K562 (cell line): ENCODE results near the gene IQCC. TPM values are rescaled to one million over a fixed set of nuclear protein-coding genes. Genes with fewer than 3 reads are reported as not detected.

Source experiments
- DMBX1 ChIP-seq: fragments of 250-450 bp; sonication (Bioruptor Pico); IDR thresholded peaks from 2 replicates; pipeline ENCODE4 v1.8.0; 2022; ENCODE audit warnings: inconsistent platforms, mild to moderate bottlenecking, moderate library complexity, borderline replicate concordance
- ETV1 ChIP-seq: fragments of 450-650 bp; conservative IDR thresholded peaks from 2 replicates; pipeline ENCODE4 v1.6.1; 2016; ENCODE audit warnings: missing genetic modification characterization, control low read depth, low read depth, missing compliant biosample characterization
- HLTF ChIP-seq: fragments of 450-650 bp; IDR thresholded peaks from 2 replicates; pipeline ENCODE4 v1.6.1; 2016
- HOXB6 ChIP-seq: fragments of 250-450 bp; sonication (Bioruptor Pico); IDR thresholded peaks from 2 replicates; pipeline ENCODE4 v1.5.1; 2022; ENCODE audit warnings: mild to moderate bottlenecking, borderline replicate concordance
- MIER1 ChIP-seq: fragments of 450-650 bp; IDR thresholded peaks from 2 replicates; pipeline ENCODE4 v1.6.1; 2016; ENCODE audit warnings: antibody characterized with exemption, mild to moderate bottlenecking, low read depth
- PPARD ChIP-seq: fragments of 250-450 bp; sonication (Bioruptor Pico); IDR thresholded peaks from 2 replicates; pipeline ENCODE4 v1.8.0; 2022; ENCODE audit warnings: inconsistent platforms, mild to moderate bottlenecking, moderate library complexity
- SMARCA4 ChIP-seq: fragments of 450-650 bp; IDR thresholded peaks from 2 replicates; pipeline ENCODE4 v1.6.1; 2016
- ZNF212 ChIP-seq: fragments of 450-650 bp; formaldehyde crosslinking; IDR thresholded peaks from 2 replicates; pipeline ENCODE4 v1.4.0; 2020; ENCODE audit warnings: mild to moderate bottlenecking
- ZNF232 ChIP-seq: sonication (generic); formaldehyde crosslinking; IDR thresholded peaks from 2 replicates; pipeline ENCODE4 v1.8.0; 2022; ENCODE audit warnings: mild to moderate bottlenecking, missing genetic modification reagents
- ZNF75A ChIP-seq: fragments of 450-650 bp; formaldehyde crosslinking; IDR thresholded peaks from 2 replicates; pipeline ENCODE4 v1.4.0; 2020; ENCODE audit warnings: mild to moderate bottlenecking
- polyA plus RNA-seq, 8 experiments: library from polyadenylated mRNA; depleted of rRNA in 4 of 8; stranded (reverse) in 5 of 8; unstranded in 3 of 8; fragments of >200 nt; fragmentation: Nextera tagmentation in 2 of 8; fragmentation: Illumina TruSeq in 1 of 8; extraction: Ambion mirVana in 2 of 8; extraction: Trizol in 1 of 8; gene quantifications; 2 replicates each; pipeline versions ENCODE4 v1.2.1 to v1.2.3, GENCODE V29; 2011 to 2014; ENCODE audit warnings: inconsistent platforms in 1 of 8, missing spikeins in 1 of 8
- total RNA-seq, 7 experiments: library from RNA; depleted of rRNA in 6 of 7; stranded (reverse); fragments of >200 nt in 6 of 7; fragmentation: Illumina TruSeq in 2 of 7; extraction: Trizol in 2 of 7; gene quantifications; 2 replicates each; pipeline versions ENCODE4 v1.2.1 to v1.2.3, GENCODE V29; 2011 to 2021; ENCODE audit warnings: low replicate concordance in 1 of 7
- TF ChIP-seq, protein P1 (sequence below), 3 experiments: fragments of 200-800 bp in 1 of 3; fragments of 250-450 bp in 1 of 3; fragments of 450-650 bp in 1 of 3; sonication (Bioruptor Pico) in 1 of 3; sonication (Bioruptor generic) in 1 of 3; formaldehyde crosslinking in 1 of 3; IDR thresholded peaks; 2 replicates each; pipeline versions ENCODE4 v1.6.1 to v1.8.0; 2016 to 2022; ENCODE audit warnings: mild to moderate bottlenecking in 2 of 3, missing genetic modification characterization in 2 of 3, missing compliant biosample characterization in 1 of 3, moderate library complexity in 1 of 3
- TF ChIP-seq, protein P2 (sequence below): fragments of 150-350 bp; IDR thresholded peaks from 2 replicates; pipeline ENCODE4 v1.6.1; 2014; ENCODE audit warnings: low read depth, mild to moderate bottlenecking, low read length, borderline replicate concordance
- TF ChIP-seq, protein P3 (sequence below), 2 experiments: fragments of 450-650 bp in 1 of 2; IDR thresholded peaks; 2 replicates each; pipeline ENCODE4 v1.6.1; 2011 to 2017; ENCODE audit warnings: low read depth in 2 of 2, antibody characterized with exemption in 1 of 2, borderline replicate concordance in 1 of 2, low read length in 1 of 2, mild to moderate bottlenecking in 1 of 2, mixed read lengths in 1 of 2; ENCODE audit not compliant: control insufficient read depth in 1 of 2
- TF ChIP-seq, protein P4 (sequence below): fragments of 450-650 bp; IDR thresholded peaks from 2 replicates; pipeline ENCODE4 v1.7.1; 2018; ENCODE audit warnings: mild to moderate bottlenecking, low read depth; ENCODE audit not compliant: partially characterized antibody

IQCC gene
- total and polyA plus RNA-seq, 9 of the 15 experiments (the other 6 are each of a cell fraction or from before 2014, with no cell fraction given) = 8.1 to 16.5 (median 10.7) TPM

DNA sequence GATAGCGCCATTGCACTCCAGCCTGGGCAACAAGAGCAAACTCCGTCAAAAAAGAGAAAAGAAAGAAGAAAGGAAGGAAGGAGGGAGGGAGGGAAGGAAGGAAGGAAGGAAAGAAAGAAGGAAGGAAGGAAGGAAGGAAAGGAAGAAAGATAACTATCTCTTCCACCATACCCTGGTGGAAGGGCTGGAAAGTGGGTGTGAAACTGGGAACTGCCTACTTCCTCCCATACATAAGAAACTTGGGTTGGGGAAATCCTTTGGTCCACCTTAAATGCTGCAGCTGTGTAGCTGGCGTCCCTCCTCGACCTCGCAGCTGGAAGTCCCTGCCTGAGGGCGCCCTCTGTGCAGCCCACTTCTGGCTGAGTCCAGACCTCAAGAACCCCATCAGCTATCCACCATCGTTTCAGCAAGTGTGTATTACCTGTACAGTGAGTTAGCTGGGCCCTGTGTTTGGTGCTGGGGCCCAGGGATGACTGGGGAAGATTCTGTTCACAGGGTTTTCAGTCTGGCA, 36.9 kb downstream of the IQCC start (continued):
- TF ChIP-seq, protein P1, sequence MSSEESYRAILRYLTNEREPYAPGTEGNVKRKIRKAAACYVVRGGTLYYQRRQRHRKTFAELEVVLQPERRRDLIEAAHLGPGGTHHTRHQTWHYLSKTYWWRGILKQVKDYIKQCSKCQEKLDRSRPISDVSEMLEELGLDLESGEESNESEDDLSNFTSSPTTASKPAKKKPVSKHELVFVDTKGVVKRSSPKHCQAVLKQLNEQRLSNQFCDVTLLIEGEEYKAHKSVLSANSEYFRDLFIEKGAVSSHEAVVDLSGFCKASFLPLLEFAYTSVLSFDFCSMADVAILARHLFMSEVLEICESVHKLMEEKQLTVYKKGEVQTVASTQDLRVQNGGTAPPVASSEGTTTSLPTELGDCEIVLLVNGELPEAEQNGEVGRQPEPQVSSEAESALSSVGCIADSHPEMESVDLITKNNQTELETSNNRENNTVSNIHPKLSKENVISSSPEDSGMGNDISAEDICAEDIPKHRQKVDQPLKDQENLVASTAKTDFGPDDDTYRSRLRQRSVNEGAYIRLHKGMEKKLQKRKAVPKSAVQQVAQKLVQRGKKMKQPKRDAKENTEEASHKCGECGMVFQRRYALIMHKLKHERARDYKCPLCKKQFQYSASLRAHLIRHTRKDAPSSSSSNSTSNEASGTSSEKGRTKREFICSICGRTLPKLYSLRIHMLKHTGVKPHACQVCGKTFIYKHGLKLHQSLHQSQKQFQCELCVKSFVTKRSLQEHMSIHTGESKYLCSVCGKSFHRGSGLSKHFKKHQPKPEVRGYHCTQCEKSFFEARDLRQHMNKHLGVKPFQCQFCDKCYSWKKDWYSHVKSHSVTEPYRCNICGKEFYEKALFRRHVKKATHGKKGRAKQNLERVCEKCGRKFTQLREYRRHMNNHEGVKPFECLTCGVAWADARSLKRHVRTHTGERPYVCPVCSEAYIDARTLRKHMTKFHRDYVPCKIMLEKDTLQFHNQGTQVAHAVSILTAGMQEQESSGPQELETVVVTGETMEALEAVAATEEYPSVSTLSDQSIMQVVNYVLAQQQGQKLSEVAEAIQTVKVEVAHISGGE (CRISPR knock-in tag; IDR thresholded peaks at IDR 0.05) = no peak
- no peak for TF ChIP-seq ZNF212
- no peak for TF ChIP-seq ZNF232 (CRISPR knock-in tag)
- TF ChIP-seq HLTF = 0 out of 2 replicates have a peak, but pooled peaks have one; percentile 56
- no peak for TF ChIP-seq ZNF75A (CRISPR knock-in tag)
- 0 out of 2 replicates have a peak, but pooled peaks have one; percentile 20 for TF ChIP-seq ETV1 (tag)
- TF ChIP-seq, protein P2, sequence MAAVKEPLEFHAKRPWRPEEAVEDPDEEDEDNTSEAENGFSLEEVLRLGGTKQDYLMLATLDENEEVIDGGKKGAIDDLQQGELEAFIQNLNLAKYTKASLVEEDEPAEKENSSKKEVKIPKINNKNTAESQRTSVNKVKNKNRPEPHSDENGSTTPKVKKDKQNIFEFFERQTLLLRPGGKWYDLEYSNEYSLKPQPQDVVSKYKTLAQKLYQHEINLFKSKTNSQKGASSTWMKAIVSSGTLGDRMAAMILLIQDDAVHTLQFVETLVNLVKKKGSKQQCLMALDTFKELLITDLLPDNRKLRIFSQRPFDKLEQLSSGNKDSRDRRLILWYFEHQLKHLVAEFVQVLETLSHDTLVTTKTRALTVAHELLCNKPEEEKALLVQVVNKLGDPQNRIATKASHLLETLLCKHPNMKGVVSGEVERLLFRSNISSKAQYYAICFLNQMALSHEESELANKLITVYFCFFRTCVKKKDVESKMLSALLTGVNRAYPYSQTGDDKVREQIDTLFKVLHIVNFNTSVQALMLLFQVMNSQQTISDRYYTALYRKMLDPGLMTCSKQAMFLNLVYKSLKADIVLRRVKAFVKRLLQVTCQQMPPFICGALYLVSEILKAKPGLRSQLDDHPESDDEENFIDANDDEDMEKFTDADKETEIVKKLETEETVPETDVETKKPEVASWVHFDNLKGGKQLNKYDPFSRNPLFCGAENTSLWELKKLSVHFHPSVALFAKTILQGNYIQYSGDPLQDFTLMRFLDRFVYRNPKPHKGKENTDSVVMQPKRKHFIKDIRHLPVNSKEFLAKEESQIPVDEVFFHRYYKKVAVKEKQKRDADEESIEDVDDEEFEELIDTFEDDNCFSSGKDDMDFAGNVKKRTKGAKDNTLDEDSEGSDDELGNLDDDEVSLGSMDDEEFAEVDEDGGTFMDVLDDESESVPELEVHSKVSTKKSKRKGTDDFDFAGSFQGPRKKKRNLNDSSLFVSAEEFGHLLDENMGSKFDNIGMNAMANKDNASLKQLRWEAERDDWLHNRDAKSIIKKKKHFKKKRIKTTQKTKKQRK = no peak
- TF ChIP-seq, protein P3, sequence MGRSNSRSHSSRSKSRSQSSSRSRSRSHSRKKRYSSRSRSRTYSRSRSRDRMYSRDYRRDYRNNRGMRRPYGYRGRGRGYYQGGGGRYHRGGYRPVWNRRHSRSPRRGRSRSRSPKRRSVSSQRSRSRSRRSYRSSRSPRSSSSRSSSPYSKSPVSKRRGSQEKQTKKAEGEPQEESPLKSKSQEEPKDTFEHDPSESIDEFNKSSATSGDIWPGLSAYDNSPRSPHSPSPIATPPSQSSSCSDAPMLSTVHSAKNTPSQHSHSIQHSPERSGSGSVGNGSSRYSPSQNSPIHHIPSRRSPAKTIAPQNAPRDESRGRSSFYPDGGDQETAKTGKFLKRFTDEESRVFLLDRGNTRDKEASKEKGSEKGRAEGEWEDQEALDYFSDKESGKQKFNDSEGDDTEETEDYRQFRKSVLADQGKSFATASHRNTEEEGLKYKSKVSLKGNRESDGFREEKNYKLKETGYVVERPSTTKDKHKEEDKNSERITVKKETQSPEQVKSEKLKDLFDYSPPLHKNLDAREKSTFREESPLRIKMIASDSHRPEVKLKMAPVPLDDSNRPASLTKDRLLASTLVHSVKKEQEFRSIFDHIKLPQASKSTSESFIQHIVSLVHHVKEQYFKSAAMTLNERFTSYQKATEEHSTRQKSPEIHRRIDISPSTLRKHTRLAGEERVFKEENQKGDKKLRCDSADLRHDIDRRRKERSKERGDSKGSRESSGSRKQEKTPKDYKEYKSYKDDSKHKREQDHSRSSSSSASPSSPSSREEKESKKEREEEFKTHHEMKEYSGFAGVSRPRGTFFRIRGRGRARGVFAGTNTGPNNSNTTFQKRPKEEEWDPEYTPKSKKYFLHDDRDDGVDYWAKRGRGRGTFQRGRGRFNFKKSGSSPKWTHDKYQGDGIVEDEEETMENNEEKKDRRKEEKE (IDR thresholded peaks at IDR 0.05; ENCODE audit: borderline replicate concordance in 1 of 2, control insufficient read depth in 1 of 2, low read depth in 2 of 2, low read length in 1 of 2) = 0 out of 4 replicates have a peak, but pooled peaks of 1 of the 2 experiments have one; percentile 34
- TF ChIP-seq SMARCA4 = 0 out of 2 replicates have a peak, but pooled peaks have one; percentile 26
- TF ChIP-seq MIER1 = 0 out of 2 replicates have a peak, but pooled peaks have one; percentile 37
- no peak for TF ChIP-seq PPARD
- TF ChIP-seq DMBX1 (CRISPR knock-in tag) = no peak
- TF ChIP-seq, protein P4, sequence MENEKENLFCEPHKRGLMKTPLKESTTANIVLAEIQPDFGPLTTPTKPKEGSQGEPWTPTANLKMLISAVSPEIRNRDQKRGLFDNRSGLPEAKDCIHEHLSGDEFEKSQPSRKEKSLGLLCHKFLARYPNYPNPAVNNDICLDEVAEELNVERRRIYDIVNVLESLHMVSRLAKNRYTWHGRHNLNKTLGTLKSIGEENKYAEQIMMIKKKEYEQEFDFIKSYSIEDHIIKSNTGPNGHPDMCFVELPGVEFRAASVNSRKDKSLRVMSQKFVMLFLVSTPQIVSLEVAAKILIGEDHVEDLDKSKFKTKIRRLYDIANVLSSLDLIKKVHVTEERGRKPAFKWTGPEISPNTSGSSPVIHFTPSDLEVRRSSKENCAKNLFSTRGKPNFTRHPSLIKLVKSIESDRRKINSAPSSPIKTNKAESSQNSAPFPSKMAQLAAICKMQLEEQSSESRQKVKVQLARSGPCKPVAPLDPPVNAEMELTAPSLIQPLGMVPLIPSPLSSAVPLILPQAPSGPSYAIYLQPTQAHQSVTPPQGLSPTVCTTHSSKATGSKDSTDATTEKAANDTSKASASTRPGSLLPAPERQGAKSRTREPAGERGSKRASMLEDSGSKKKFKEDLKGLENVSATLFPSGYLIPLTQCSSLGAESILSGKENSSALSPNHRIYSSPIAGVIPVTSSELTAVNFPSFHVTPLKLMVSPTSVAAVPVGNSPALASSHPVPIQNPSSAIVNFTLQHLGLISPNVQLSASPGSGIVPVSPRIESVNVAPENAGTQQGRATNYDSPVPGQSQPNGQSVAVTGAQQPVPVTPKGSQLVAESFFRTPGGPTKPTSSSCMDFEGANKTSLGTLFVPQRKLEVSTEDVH = no peak
- TF ChIP-seq HOXB6 (CRISPR knock-in tag) = no peak
